Liver (tissue), 9 donors: ENCODE measurements around the gene C6orf163. TPM values are rescaled to one million over a fixed set of nuclear protein-coding genes. Genes with fewer than 3 reads are reported as not detected.

ENCODE experiments used
- DNase-seq: peaks from one replicate; pipeline ENCODE4 v3.0.0-alpha.2; 2017; ENCODE audit warnings: low spot score
- H3K27ac ChIP-seq, 2 donors: one replicate each; pipeline ENCODE4 v1.7.0; 2013; ENCODE audit warnings: inconsistent platforms in 2 of 2, low read length in 2 of 2, control low read depth in 1 of 2, low read depth in 1 of 2, mild to moderate bottlenecking in 1 of 2
- H3K27me3 ChIP-seq, 4 donors: one replicate each; pipeline versions ENCODE4 v1.6.1 to v1.7.0; 2013; ENCODE audit warnings: low read length in 3 of 4, inconsistent platforms in 1 of 4, mild to moderate bottlenecking in 1 of 4, moderate library complexity in 1 of 4; ENCODE audit not compliant: control insufficient read depth in 4 of 4, insufficient read depth in 4 of 4
- H3K36me3 ChIP-seq, 4 donors: one replicate each; pipeline versions ENCODE4 v1.6.1 to v1.7.0; 2013; ENCODE audit warnings: low read length in 3 of 4, mild to moderate bottlenecking in 3 of 4, low read depth in 1 of 4, moderate library complexity in 1 of 4; ENCODE audit not compliant: control insufficient read depth in 4 of 4, insufficient read depth in 3 of 4
- H3K4me1 ChIP-seq, 4 donors: one replicate each; pipeline versions ENCODE4 v1.6.1 to v1.7.0; 2013; ENCODE audit warnings: low read length in 3 of 4, mild to moderate bottlenecking in 3 of 4, moderate library complexity in 1 of 4; ENCODE audit not compliant: control insufficient read depth in 4 of 4, insufficient read depth in 4 of 4
- H3K4me3 ChIP-seq, 3 donors: one replicate each; pipeline versions ENCODE4 v1.6.1 to v1.7.0; 2013; ENCODE audit warnings: low read length in 3 of 3, control low read depth in 1 of 3, low read depth in 1 of 3, mild to moderate bottlenecking in 1 of 3
- H3K9ac ChIP-seq, 2 donors: one replicate each; pipeline ENCODE4 v1.7.0; 2013; ENCODE audit warnings: low read length in 2 of 2, mild to moderate bottlenecking in 2 of 2, moderate library complexity in 2 of 2, control low read depth in 1 of 2, low read depth in 1 of 2
- H3K9me3 ChIP-seq, 4 donors: one replicate each; pipeline versions ENCODE4 v1.6.1 to v1.7.0; 2013; ENCODE audit warnings: low read length in 3 of 4; ENCODE audit not compliant: control insufficient read depth in 4 of 4
- GABPA ChIP-seq, 2 donors: IDR thresholded peaks in 1 of 2; conservative IDR thresholded peaks in 1 of 2; 2 replicates each; pipeline ENCODE4 v1.6.1; 2016; ENCODE audit warnings: antibody characterized with exemption in 2 of 2, mild to moderate bottlenecking in 1 of 2, moderate library complexity in 1 of 2
- HNF4A ChIP-seq, 2 donors: conservative IDR thresholded peaks; 2 replicates each; pipeline ENCODE4 v1.6.1; 2016; ENCODE audit warnings: antibody characterized with exemption in 2 of 2, mild to moderate bottlenecking in 2 of 2
- HNF4G ChIP-seq: IDR thresholded peaks from 2 replicates; pipeline ENCODE4 v1.6.1; 2016; ENCODE audit warnings: antibody characterized with exemption
- JUND ChIP-seq, 2 donors: IDR thresholded peaks; 2 replicates each; pipeline ENCODE4 v1.6.1; 2016; ENCODE audit warnings: antibody characterized with exemption in 2 of 2
- MAX ChIP-seq: IDR thresholded peaks from 2 replicates; pipeline ENCODE4 v1.6.1; 2016; ENCODE audit warnings: antibody characterized with exemption
- RAD21 ChIP-seq, 2 donors: IDR thresholded peaks; 2 replicates each; pipeline ENCODE4 v1.6.1; 2016; ENCODE audit warnings: antibody characterized with exemption in 2 of 2, mild to moderate bottlenecking in 2 of 2
- YY1 ChIP-seq: IDR thresholded peaks from 2 replicates; pipeline ENCODE4 v1.6.1; 2016; ENCODE audit warnings: antibody characterized with exemption, mild to moderate bottlenecking
- WGBS: extraction: QIAGEN DNeasy Blood & Tissue Kit; methylation state at CpG from one replicate; pipeline ENCODE4 v1.1.7; 2013; 5-methylcytosine and 5-hydroxymethylcytosine counted together
- polyA plus RNA-seq, 2 donors: library from polyadenylated mRNA; stranded (reverse) in 1 of 2; unstranded in 1 of 2; fragments of 200-250 nt in 1 of 2; fragments of >200 nt in 1 of 2; fragmentation: Nextera tagmentation in 1 of 2; extraction: Ambion mirVana in 1 of 2; gene quantifications; one replicate each; pipeline versions ENCODE4 v1.2.1 to v1.2.3, GENCODE V29; 2013 to 2015
- total RNA-seq, 2 donors: library from RNA; depleted of rRNA; stranded (reverse); fragments of >200 nt; gene quantifications; one replicate each; pipeline ENCODE4 v1.2.3, GENCODE V29; 2014
- TF ChIP-seq, protein P1 (sequence below): IDR thresholded peaks from 2 replicates; pipeline ENCODE4 v1.6.1; 2016; ENCODE audit warnings: antibody characterized with exemption
- TF ChIP-seq, protein P2 (sequence below): fragments of 150-350 bp; IDR thresholded peaks from 2 replicates; pipeline ENCODE4 v1.5.1; 2017; ENCODE audit warnings: improper control_type of control experiment, low read depth, low read length; ENCODE audit not compliant: missing input control
- TF ChIP-seq, protein P3 (sequence below): IDR thresholded peaks from 2 replicates; pipeline ENCODE4 v1.6.1; 2016; ENCODE audit warnings: antibody characterized with exemption, mild to moderate bottlenecking
- donor health status: healthy.
- donor health status: healthy.
- donor health status: healthy.
- donor health status: healthy.
- donor health status: healthy.

Gene C6orf163
- total and polyA plus RNA-seq, 4 donors: 0.09 to 3.0 (median 0.67) TPM

DNA sequence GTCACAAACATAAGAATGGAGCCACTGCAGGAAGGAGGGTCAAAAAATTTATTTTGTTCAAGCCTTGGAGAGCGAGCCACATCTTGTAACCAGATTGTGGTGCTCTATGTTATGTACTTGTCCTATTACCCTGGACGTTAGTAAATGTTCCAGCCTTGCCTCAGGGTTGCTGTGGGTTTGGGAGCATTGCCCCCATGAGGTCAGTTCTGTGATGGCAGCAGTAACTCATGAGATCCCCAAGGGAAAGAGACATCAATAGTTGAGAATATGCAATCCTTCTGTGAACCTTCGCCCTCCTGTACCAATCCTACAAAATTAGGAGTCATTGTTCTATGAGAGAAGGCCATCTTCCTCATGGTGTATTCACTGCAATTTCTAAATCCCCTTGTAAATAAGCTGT is 46.7 kb downstream of the C6orf163 start (continued):
- TF ChIP-seq MAX: no peak
- peak; percentile 54 to 95 for TF ChIP-seq HNF4A (conservative IDR thresholded peaks at IDR 0.05)
- TF ChIP-seq, protein P1, sequence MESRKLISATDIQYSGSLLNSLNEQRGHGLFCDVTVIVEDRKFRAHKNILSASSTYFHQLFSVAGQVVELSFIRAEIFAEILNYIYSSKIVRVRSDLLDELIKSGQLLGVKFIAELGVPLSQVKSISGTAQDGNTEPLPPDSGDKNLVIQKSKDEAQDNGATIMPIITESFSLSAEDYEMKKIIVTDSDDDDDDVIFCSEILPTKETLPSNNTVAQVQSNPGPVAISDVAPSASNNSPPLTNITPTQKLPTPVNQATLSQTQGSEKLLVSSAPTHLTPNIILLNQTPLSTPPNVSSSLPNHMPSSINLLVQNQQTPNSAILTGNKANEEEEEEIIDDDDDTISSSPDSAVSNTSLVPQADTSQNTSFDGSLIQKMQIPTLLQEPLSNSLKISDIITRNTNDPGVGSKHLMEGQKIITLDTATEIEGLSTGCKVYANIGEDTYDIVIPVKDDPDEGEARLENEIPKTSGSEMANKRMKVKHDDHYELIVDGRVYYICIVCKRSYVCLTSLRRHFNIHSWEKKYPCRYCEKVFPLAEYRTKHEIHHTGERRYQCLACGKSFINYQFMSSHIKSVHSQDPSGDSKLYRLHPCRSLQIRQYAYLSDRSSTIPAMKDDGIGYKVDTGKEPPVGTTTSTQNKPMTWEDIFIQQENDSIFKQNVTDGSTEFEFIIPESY: no peak

- DNase-seq: no peak
- no peak overlapping the region for H3K27ac ChIP-seq
- no peak overlapping the region for H3K4me3 ChIP-seq
- TF ChIP-seq, protein P2, sequence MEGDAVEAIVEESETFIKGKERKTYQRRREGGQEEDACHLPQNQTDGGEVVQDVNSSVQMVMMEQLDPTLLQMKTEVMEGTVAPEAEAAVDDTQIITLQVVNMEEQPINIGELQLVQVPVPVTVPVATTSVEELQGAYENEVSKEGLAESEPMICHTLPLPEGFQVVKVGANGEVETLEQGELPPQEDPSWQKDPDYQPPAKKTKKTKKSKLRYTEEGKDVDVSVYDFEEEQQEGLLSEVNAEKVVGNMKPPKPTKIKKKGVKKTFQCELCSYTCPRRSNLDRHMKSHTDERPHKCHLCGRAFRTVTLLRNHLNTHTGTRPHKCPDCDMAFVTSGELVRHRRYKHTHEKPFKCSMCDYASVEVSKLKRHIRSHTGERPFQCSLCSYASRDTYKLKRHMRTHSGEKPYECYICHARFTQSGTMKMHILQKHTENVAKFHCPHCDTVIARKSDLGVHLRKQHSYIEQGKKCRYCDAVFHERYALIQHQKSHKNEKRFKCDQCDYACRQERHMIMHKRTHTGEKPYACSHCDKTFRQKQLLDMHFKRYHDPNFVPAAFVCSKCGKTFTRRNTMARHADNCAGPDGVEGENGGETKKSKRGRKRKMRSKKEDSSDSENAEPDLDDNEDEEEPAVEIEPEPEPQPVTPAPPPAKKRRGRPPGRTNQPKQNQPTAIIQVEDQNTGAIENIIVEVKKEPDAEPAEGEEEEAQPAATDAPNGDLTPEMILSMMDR: peak; percentile 81
- TF ChIP-seq, protein P1: no peak
- no peak for TF ChIP-seq GABPA (IDR thresholded peaks at IDR 0.05 in 1 of 2, conservative IDR thresholded peaks at IDR 0.05 in 1 of 2)
- no peak for TF ChIP-seq HNF4G
- peak; percentile 90 to 91 for TF ChIP-seq RAD21 (IDR thresholded peaks at IDR 0.05)
- no peak for TF ChIP-seq JUND (IDR thresholded peaks at IDR 0.05)
- no peak for TF ChIP-seq YY1
- TF ChIP-seq, protein P3, sequence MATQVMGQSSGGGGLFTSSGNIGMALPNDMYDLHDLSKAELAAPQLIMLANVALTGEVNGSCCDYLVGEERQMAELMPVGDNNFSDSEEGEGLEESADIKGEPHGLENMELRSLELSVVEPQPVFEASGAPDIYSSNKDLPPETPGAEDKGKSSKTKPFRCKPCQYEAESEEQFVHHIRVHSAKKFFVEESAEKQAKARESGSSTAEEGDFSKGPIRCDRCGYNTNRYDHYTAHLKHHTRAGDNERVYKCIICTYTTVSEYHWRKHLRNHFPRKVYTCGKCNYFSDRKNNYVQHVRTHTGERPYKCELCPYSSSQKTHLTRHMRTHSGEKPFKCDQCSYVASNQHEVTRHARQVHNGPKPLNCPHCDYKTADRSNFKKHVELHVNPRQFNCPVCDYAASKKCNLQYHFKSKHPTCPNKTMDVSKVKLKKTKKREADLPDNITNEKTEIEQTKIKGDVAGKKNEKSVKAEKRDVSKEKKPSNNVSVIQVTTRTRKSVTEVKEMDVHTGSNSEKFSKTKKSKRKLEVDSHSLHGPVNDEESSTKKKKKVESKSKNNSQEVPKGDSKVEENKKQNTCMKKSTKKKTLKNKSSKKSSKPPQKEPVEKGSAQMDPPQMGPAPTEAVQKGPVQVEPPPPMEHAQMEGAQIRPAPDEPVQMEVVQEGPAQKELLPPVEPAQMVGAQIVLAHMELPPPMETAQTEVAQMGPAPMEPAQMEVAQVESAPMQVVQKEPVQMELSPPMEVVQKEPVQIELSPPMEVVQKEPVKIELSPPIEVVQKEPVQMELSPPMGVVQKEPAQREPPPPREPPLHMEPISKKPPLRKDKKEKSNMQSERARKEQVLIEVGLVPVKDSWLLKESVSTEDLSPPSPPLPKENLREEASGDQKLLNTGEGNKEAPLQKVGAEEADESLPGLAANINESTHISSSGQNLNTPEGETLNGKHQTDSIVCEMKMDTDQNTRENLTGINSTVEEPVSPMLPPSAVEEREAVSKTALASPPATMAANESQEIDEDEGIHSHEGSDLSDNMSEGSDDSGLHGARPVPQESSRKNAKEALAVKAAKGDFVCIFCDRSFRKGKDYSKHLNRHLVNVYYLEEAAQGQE: no peak
- no peak for TF ChIP-seq HNF4A (conservative IDR thresholded peaks at IDR 0.05)
- 1% methylated on average over 2 of the region's 2 CpGs for WGBS
- H3K36me3 ChIP-seq: no peaks in the 10 kb centered on the region
- peaks cover 0 to 5% (median 0%) of the 10 kb centered on the region in 4 donors for H3K4me1 ChIP-seq
- H3K27me3 ChIP-seq: no peaks in the 10 kb centered on the region
- no peak overlapping the region for H3K9ac ChIP-seq
- H3K9me3 ChIP-seq: no peaks in the 10 kb centered on the region
Observed at GRCh38 chr6:87393026-87393622, 48.5 kb downstream of the C6orf163 start.
